Activated T-cell treated with anti-CD3 and anti-CD28 coated beads for 24 hours (primary cell): ENCODE measurements around the gene PARVA.

Experiments used
- DNase-seq: peaks from one replicate; pipeline ENCODE4 v3.0.0-alpha.2; 2020; ENCODE audit warnings: low read depth

Gene PARVA

GRCh38 chr11:12459865-12460444, 82.6 kb downstream of the PARVA start:
- no peak for DNase-seq

- no peak for DNase-seq
Observed at GRCh38 chr11:12460466-12460865, 83.1 kb downstream of the PARVA start.

DNA sequence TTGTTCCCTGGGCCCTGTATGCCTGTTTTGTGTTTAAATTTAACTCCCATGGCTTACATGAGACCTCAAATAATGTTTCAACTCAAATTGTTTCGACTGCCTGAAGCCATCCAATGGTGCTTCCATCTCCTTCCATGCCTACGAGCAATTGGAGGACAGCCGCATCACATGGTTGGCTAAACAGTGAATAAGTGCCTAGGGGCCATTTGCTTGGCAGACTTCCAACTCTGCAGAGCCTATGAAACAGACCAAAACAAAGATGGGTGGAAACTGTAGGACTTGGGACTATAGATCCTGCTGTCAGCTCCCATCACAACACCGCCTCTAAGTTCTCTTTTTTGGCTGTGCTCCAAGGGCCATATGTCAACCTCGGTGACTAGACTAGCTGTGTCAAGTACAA, 84.1 kb downstream of the PARVA start:
- no peak for DNase-seq

GRCh38 chr11:12464303-12464702, 86.9 kb downstream of the PARVA start:
- no peak for DNase-seq

- no peak for DNase-seq
Observed at GRCh38 chr11:12465332-12465731, 88.0 kb downstream of the PARVA start.

GRCh38 chr11:12467610-12468009, 90.2 kb downstream of the PARVA start:
- no peak for DNase-seq

GRCh38 chr11:12469451-12469850, 92.1 kb downstream of the PARVA start:
- DNase-seq = no peak

DNA sequence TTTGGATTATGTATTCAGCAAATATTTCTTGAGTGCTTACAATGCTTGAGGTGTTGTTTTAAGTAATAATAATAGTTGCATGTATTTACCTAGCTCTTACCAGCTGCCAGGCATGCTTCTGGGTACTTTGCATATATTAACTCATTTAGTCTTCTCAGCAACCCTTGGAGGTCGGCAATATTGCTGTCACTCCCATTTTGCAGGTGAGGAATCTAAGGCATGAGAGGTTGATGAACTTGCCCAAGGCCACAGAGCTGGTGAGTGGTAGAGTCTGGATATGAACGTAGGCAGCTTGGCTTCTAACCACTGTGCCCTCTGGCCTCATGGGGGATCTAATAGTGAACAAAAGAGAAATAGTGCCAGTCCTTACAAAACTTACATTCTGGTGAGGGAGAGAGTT, 92.9 kb downstream of the PARVA start:
- no peak for DNase-seq

DNA sequence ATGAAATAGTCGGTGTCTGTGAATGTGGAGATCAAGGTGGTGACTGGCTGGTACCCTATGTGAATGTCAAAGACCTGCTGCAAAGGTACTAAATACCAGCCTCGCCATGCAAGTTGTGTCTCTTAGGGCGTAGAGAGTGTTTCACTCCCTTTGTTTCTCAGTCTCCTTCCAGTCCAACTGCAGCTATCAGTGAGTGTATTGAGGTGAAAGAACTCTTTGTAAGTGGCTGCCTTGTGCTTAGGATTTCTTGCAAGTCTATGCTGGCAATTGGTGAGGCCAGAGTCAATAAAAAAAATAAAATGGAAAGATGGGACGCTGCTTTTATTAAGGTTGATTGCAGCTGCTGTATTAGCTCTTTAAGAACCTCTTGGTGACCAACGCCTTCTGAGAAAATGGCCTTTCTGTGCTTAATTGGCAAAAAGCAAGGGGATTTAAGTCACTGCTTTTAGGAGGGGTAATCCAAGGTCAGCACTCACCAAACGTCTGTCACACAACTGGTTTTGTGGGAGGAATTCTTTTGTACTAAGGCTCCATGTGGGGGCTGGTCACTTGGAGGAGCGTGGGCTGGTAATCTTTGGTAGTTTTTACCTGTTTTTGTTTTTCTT, 95.1 kb downstream of the PARVA start:
- no peak for DNase-seq

- no peak for DNase-seq
Observed at GRCh38 chr11:12473381-12473780, 96.0 kb downstream of the PARVA start.

DNA sequence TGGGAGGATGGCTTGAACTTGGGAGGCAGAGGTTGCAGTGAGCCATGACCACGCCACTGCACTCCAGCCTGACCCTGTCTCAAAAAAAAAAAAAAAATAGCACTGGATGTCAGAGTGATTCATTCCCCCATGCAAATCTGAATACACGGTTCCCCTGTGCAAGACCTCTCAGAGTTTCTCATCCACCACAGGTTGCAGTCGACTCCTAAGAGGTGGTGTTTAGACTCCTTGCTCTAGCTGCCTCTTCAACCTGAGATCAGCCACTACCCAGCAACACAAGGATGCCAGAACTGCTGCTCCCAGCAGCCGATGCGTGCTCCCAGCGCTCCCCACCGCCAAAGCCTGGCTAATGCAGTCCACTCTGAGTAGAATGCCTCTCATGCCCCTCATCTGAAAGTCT, 97.5 kb downstream of the PARVA start:
- DNase-seq = no peak

DNA sequence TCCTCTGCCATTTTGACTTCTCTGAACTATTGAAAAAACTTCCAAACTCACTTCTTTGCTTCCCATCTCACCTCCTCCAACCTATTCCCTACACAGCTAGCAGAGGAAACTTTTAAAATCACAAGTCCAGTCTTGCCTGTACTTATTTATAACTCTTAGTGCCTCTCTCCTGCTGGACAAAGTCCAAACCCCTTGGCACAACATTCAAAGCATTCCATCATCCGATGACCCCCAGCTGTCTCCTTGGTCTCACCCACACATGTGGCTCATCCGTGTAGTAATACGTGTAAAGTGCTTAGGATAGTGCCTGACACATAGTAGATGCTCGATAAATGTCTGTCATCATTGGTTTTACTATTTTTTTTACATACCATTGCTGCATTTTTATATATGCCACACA, 101.4 kb downstream of the PARVA start:
- no peak for DNase-seq

DNA sequence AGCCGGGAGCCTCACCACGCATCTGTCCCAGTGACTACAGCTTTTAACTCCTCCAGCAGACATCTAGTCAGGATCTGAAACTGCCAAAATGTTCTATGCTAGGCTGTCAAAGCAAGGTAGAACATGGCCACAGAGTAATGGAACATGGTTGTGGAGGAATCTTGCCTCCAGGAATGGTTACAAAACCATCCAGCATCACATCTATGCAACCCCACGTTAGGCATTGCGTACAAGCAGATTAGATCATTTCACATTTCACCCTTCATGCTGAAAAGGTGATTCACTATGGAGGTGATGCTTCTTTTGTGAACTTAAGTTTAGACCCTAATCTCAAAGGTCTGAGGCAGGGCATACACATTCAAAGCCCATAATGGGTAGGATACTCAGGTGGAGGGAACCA, 103.0 kb downstream of the PARVA start:
- DNase-seq = no peak

GRCh38 chr11:12482839-12483238, 105.5 kb downstream of the PARVA start:
- no peak for DNase-seq

DNA sequence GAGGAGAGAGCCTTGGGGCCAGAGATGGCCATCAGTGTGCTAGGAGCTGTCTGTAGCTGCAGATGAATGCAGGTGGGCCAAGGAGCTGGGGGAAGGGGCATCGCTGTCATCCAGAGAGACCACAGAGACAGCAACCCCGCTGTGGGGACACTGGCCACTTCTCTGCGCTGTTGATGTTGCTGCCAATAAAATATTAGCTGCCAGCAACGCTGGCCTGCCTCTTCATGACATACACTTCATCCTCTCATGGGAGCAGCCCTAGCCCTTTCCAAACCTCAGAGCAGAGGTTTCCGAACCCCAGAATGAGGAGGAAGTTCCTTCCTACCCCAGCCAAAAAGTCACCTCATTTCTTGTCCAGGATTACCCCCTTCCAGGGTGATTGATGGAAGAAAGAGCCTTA, 106.2 kb downstream of the PARVA start:
- DNase-seq = no peak

GRCh38 chr11:12485328-12485727, 108.0 kb downstream of the PARVA start:
- no peak for DNase-seq

DNA sequence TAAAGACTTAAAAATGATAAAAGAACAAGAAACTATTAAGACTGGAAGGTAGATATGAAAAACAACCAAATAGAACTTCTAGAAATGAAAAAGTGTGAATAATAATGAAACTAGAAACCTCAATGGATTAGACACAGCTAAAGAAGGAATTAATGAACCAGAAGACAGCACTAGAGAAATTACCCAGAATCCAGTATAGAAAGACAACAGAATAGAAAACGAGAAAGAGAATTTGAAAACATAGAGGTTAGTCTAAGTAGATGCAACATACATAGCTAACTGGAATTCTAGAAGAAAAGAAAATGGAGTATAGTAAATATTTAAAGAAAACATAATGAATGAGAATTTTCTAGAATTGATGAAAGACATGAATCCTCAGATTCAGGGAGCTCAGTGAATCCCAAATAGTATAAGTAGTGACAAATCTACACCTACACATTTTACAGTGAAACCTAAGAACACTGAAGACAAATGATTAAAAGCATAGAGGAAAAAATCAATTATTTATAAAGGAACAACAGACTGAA, 111.9 kb downstream of the PARVA start:
- no peak for DNase-seq

DNA sequence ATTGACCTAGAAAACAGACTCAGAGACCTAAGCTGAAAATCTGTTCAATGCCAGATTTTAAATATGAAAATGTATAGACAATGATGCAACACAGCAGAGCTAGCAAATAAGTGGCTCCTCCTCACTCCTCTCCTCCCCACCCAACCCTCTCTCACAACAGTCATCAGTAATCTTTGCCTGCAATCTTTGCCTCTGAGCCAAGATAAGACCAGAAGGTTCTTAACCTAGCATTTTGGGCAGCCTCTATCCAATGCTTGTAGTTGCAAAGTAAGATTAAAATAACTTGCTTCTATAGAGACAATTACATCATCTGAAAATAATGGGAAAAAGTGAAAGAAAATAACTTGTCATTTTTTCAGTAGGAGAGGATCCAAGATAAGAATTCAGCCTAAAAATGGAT, 117.3 kb downstream of the PARVA start:
- DNase-seq = no peak

DNA sequence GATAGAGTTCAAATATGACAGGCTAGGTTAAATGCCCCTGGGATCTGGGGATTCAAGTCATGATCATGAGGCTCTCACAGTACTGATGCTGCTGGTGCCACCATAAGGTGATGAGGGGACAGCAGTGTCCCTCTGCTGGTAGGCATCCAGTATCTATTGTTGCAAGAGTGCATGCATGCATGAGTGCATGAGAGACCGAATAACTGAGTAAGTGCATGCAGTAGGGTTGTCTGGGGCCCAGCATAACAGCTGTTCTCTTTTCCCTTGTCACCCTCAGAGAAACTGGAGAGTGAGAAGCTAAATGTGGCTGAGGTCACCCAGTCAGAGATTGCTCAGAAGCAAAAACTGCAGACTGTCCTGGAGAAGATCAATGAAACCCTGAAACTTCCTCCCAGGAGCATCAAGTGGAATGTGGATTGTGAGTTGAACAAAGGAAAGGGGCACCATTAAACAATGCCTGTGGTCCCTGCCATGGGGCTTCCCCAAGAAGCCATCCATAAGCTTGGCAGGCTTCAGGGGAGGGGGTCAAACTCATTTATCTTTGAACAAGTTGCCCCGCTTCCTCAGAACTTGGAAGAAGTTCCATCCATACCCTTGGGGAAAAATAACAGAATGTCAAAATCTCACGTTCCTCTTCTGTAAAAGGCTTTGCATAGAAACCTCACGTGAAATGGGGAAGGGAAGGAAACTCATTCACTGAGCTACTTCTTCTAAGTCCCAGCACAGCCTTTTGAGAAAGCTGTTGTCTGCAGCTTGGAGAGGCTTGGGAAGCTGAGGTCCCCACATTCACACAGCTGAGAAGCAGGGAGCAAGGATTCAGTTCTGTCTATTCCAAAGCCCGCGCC, 119.0 kb downstream of the PARVA start:
- DNase-seq = no peak

DNA sequence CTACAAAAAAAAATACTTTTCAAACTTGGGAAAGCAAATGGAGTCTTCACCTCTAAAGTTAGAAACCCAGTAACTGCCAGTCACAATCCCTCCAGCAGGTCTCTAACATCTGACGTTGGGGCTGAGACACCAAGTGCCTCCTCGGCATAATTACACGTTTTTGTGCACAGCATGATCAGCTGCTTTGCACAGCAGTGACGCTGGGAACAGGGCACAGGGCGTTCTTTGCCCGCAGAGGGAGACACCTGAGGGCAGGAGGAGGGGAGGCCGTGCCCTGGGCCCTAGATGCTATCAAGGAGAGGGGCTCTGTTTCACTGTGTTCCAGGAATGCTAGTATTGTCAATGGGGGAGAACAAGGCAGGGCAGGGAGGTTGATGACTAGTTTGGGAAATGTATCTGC, 120.1 kb downstream of the PARVA start:
- no peak for DNase-seq

DNA sequence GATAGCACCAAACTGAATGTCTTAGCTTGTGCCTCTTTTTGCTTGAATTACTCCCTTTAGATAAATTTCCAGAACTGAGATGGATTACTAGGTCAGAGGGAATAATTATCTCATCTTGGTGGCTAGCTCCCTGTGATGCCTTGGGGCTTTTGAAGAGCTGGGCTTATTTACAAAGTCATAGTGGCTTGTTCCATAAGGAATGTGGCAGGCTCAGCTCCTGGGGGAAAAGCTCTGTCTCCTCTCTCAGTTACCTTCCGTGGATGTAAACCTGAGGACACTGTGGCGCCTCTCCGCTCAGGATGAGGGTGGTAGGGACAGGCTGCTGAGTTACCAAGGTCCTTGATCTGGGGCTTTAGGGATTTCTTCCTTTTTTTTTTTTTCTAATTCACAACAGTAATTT, 121.7 kb downstream of the PARVA start:
- DNase-seq = no peak

- no peak for DNase-seq
Observed at GRCh38 chr11:12502046-12502445, 124.7 kb downstream of the PARVA start.

- DNase-seq = no peak
Observed at GRCh38 chr11:12503039-12503484, 125.7 kb downstream of the PARVA start.
